AG10803 (cell line): Measurements from ENCODE around the gene DCAF11.

Source experiments
- DNase-seq: peaks from one replicate; pipeline ENCODE4 v3.0.0; 2010; ENCODE audit warnings: low read depth
- H3K4me3 ChIP-seq: 2 replicates; pipeline ENCODE4 v1.5.1; 2011; ENCODE audit warnings: mild to moderate bottlenecking, low read length, control low read depth
- CTCF ChIP-seq: conservative IDR thresholded peaks from 2 replicates; pipeline ENCODE4 v1.5.1; 2011; ENCODE audit warnings: mild to moderate bottlenecking, low read length, control low read depth, inconsistent platforms

The DCAF11 gene

GRCh38 chr14:24136684-24137528 lies 22.3 kb downstream of the DCAF11 start:
- H3K4me3 ChIP-seq: peak overlapping the region; percentile 79
- DNase-seq: no peak
- TF ChIP-seq CTCF: no peak

- TF ChIP-seq CTCF: no peak
- DNase-seq: no peak
- H3K4me3 ChIP-seq: peak overlapping the region; percentile 79
Observed at GRCh38 chr14:24137529-24138395, 23.2 kb downstream of the DCAF11 start.

GRCh38 chr14:24138396-24139271 lies 24.1 kb downstream of the DCAF11 start:
- TF ChIP-seq CTCF: no peak
- no peak for DNase-seq
- H3K4me3 ChIP-seq: no peak overlapping the region

- DNase-seq: no peak
- no peak for TF ChIP-seq CTCF
- no peak overlapping the region for H3K4me3 ChIP-seq
Observed at GRCh38 chr14:24139272-24139934, 24.8 kb downstream of the DCAF11 start.

GRCh38 chr14:24141097-24141880 lies 26.7 kb downstream of the DCAF11 start, which contains the start of gene EMC9:
Gene EMC9 (minus strand): TSS chr14:24141591. CDS start chr14:24141304, 287 bp downstream.
- peak; percentile 32 for TF ChIP-seq CTCF
- peak within 1 kb of the TSS; percentile 93 for H3K4me3 ChIP-seq
- DNase-seq: peak; percentile 98
